Activated naive CD8-positive, alpha-beta T cell treated with anti-CD3 and anti-CD28 coated beads, Interleukin-2, amount 50 U/mL, for 16 hours (primary cell): Measurements from ENCODE around the gene SERPINA4.

Source experiments
- DNase-seq: peaks from one replicate; pipeline ENCODE4 v3.0.0-alpha.2; 2020; ENCODE audit warnings: low read depth, low spot score

Gene SERPINA4

GRCh38 chr14:94614802-94615201, 53.6 kb downstream of the SERPINA4 start:
- no peak for DNase-seq

DNA sequence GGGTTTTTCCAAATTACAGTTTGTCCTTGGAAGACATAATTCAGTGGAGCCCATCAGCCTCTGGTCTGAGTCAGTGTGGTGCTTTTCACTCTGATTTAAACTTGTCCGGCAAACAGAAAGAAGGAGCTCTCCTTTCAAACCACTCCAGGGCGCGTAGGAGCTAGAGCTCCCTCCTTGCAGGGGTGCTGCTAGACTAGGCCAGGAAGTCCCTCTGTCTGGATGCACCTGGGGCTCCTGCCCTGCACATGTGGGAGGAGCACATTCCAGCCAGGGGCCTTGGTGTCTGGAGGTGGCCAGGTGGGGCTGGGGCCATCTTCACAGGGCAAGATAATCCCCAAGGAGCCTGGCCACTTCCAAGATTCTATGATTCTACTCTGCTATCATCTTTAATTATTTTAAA, 54.0 kb downstream of the SERPINA4 start:
- DNase-seq, result no peak

GRCh38 chr14:94615823-94616570, 54.8 kb downstream of the SERPINA4 start:
- DNase-seq, result no peak

GRCh38 chr14:94617366-94617941, 56.2 kb downstream of the SERPINA4 start:
- no peak for DNase-seq

GRCh38 chr14:94617988-94618822, 57.0 kb downstream of the SERPINA4 start:
- DNase-seq, result no peak

- no peak for DNase-seq
Measured at GRCh38 chr14:94619297-94619696, 58.1 kb downstream of the SERPINA4 start.
